HepG2 (cell line): ENCODE data around the gene CD86. TPM values are rescaled to one million over a fixed set of nuclear protein-coding genes. Genes with fewer than 3 reads are reported as not detected.

Source experiments
- ATAC-seq: fragments of 200-7000 bp; cut with Tn5 transposase; 3 replicates; pipeline ENCODE4 v1.9.1; 2020; ENCODE audit warnings: mild to moderate bottlenecking, moderate library complexity
- BruUV-seq: library from RNA; stranded (reverse); fragments of 400-500 nt; replicated peaks from 2 replicates; lab custom pipeline; 2021; lab: Mats Ljungman, UMichigan
- CTCF ChIA-PET: fragments of 300-600 bp; formaldehyde crosslinking; extraction: SDS; loops from one replicate; lab custom pipeline; 2021; ENCODE audit warnings: low total read pairs, inconsistent platforms, low intra/inter-chr PET ratio; lab: Yijun Ruan, JAX
- POLR2A ChIA-PET: fragments of 350-600 bp; sonication (Branson Sonifier 250); formaldehyde crosslinking; loops from one replicate; lab custom pipeline; 2020; ENCODE audit warnings: antibody characterized with exemption, inconsistent platforms; lab: Yijun Ruan, JAX
- DNase-seq: peaks from one replicate; pipeline ENCODE4 v3.0.0-alpha.2; 2015; ENCODE audit warnings: low spot score
- FAIRE-seq: peaks from 3 replicates; lab custom pipeline; 2011; peaks lifted over from hg19 to GRCh38; lab: Jason Lieb, UNC
- H2AFZ ChIP-seq: one replicate; pipeline ENCODE4 v1.6.1; 2011; ENCODE audit warnings: low read length, inconsistent platforms
- H3K27ac ChIP-seq: fragments of 300-600 bp; 3 replicates; pipeline ENCODE4 v1.8.0; 2011; ENCODE audit warnings: mixed run types, mild to moderate bottlenecking, mixed read lengths, low read length, inconsistent platforms; ENCODE audit not compliant: insufficient read depth; ENCODE audit errors: extremely low read length
- H3K27me3 ChIP-seq, 2 experiments: fragments of 200-600 bp in 1 of 2; 2 replicates in 1 of 2; 3 replicates in 1 of 2; pipeline versions ENCODE4 v1.6.0 to v1.8.0; 2011; ENCODE audit warnings: low read length in 2 of 2, mild to moderate bottlenecking in 2 of 2, moderate library complexity in 2 of 2, inconsistent platforms in 1 of 2; ENCODE audit not compliant: insufficient read depth in 2 of 2, control insufficient read depth in 1 of 2
- H3K36me3 ChIP-seq, 2 experiments: fragments of 200-600 bp in 1 of 2; replicated peaks in 1 of 2; 2 replicates in 1 of 2; 3 replicates in 1 of 2; pipeline versions ENCODE4 v1.5.1 to v1.8.0; 2011; ENCODE audit warnings: low read length in 2 of 2, inconsistent platforms in 1 of 2; ENCODE audit not compliant: insufficient read depth in 2 of 2, control insufficient read depth in 1 of 2
- H3K4me1 ChIP-seq: 2 replicates; pipeline ENCODE4 v1.5.1; 2012; ENCODE audit warnings: low read length, inconsistent platforms; ENCODE audit not compliant: insufficient read depth
- H3K4me2 ChIP-seq: 2 replicates; pipeline ENCODE4 v1.6.0; 2011; ENCODE audit warnings: low read depth, low read length, inconsistent platforms
- H3K4me3 ChIP-seq, 3 experiments: fragments of 200-600 bp in 1 of 3; sonication (generic), shearing (Covaris generic) in 1 of 3; replicated peaks in 1 of 3; 2 replicates each; pipeline ENCODE4 v1.5.1; 2011 to 2016; ENCODE audit warnings: low read length in 3 of 3, inconsistent platforms in 2 of 3, low read depth in 2 of 3, mild to moderate bottlenecking in 2 of 3, control low read depth in 1 of 3, mixed read lengths in 1 of 3; ENCODE audit not compliant: insufficient read depth in 1 of 3
- H3K79me2 ChIP-seq: one replicate; pipeline ENCODE4 v1.6.1; 2011; ENCODE audit warnings: low read length, inconsistent platforms; ENCODE audit not compliant: insufficient read depth
- H3K9ac ChIP-seq: 2 replicates; pipeline ENCODE4 v1.6.0; 2011; ENCODE audit warnings: mild to moderate bottlenecking, low read depth, low read length, inconsistent platforms; ENCODE audit not compliant: insufficient read depth
- H3K9me3 ChIP-seq: 2 replicates; pipeline ENCODE4 v1.5.1; 2012; ENCODE audit warnings: mild to moderate bottlenecking, low read length
- H4K20me1 ChIP-seq: 2 replicates; pipeline ENCODE4 v1.6.0; 2011; ENCODE audit warnings: inconsistent platforms, mild to moderate bottlenecking, low read length, moderate library complexity; ENCODE audit not compliant: insufficient read depth
- SOX5 ChIP-seq: IDR thresholded peaks from 2 replicates; pipeline ENCODE4 v1.6.1; 2016; ENCODE audit warnings: borderline replicate concordance
- STAT6 ChIP-seq: sonication (generic); formaldehyde crosslinking; IDR thresholded peaks from 2 replicates; pipeline ENCODE4 v1.4.0; 2020; ENCODE audit warnings: missing genetic modification reagents, mild to moderate bottlenecking, borderline replicate concordance
- ZBTB7B ChIP-seq: sonication (generic); formaldehyde crosslinking; IDR thresholded peaks from 2 replicates; pipeline ENCODE4 v1.4.0; 2020; ENCODE audit warnings: missing genetic modification reagents
- ZNF556 ChIP-seq: sonication (generic); formaldehyde crosslinking; IDR thresholded peaks from 2 replicates; pipeline ENCODE4 v1.4.0; 2020; ENCODE audit warnings: mild to moderate bottlenecking, missing genetic modification reagents, borderline replicate concordance
- WGBS: methylation state at CpG from one replicate; pipeline ENCODE4 v1.1.6; 2017; ENCODE audit warnings: low lambda C conversion rate; 5-methylcytosine and 5-hydroxymethylcytosine counted together
- in situ Hi-C: cut with HindIII; loops from 2 replicates; pipeline ENCODE4 v1.10.0; 2017; ENCODE audit warnings: low pct_unique_long_range_greater_than_20kb; ENCODE audit not compliant: extremely low pct_ligation_motif_present
- intact Hi-C: fragments of 100-400 bp; cut with micrococcal nuclease; formaldehyde crosslinking; loops from one replicate; pipeline ENCODE4 v1.10.0; 2022; ENCODE audit not compliant: unreplicated experiment
- polyA plus RNA-seq, 8 experiments: library from polyadenylated mRNA; depleted of rRNA in 3 of 8; stranded (reverse) in 7 of 8; unstranded in 1 of 8; fragments of >200 nt; fragmentation: Illumina TruSeq in 4 of 8; extraction: Trizol in 4 of 8; gene quantifications; 2 replicates each; pipeline versions ENCODE4 v1.2.1 to v1.2.3, GENCODE V29; 2011 to 2016; ENCODE audit warnings: low read depth in 4 of 8, missing spikeins in 1 of 8, mixed read lengths in 1 of 8; ENCODE audit not compliant: insufficient read depth in 1 of 8
- total RNA-seq, 5 experiments: library from RNA; depleted of rRNA; stranded (reverse); fragments of >200 nt; fragmentation: Illumina TruSeq; extraction: Trizol; gene quantifications; 2 replicates each; pipeline ENCODE4 v1.2.3, GENCODE V29; 2016; ENCODE audit warnings: low read depth in 1 of 5

The CD86 gene
- total and polyA plus RNA-seq, 2 of the 13 experiments (the other 11 are each of a cell fraction or from before 2014, with no cell fraction given) = not detected

DNA sequence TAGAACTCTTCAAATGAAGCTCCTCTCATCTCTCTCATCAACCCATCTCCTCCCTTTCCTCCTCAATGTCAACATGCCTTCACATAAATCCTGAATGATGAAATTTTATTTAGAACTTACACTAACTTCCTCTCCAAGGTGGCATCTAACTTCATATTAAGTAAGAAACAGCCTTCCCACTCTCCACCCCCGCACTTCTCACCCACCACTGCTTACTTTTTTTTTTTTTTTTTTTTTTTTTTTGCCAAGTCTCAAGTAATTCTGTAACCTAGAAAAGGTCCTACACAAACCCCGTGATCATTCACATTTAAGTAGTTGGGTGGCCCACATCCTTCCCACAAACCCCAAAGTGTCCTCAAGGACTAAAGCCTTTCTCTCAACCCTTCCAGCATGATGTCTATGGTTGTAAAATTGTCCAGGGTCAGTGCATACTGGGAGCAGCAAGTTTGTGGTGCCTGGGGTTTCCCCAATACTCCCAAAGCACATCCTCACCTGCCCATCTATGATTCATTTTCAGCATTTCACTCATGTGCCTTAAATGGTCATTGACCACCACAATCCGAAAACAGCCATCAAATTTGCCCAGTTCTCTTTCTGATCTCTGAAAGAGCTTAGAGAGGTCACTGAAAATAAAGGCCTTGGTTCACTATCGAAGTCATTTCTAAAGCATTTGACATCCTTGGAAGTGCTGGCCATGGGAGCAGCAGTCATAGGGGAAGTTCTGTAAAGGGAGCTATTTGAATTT is 47.2 kb downstream of the CD86 start:
- ChIA-PET CTCF (no interaction called here), POLR2A (no interaction called here)
- intact Hi-C loops = no loop called here

More for the DNA sequence above, 47.2 kb downstream of the CD86 start:
- no peak overlapping the region for H3K9ac ChIP-seq
- no peak for FAIRE-seq
- H3K79me2 ChIP-seq = no peaks in the 10 kb centered on the region
- BruUV-seq = no TSS peak
- WGBS = under 1% methylated on average over 4 of the region's 4 CpGs
- H4K20me1 ChIP-seq = no peaks in the 10 kb centered on the region
- no peaks in the 10 kb centered on the region for H3K27me3 ChIP-seq
- in situ Hi-C loops = loop anchor here (10.0 kb wide), 2 partner anchors 152 to 252 kb away; no protein-coding TSS in a partner anchor
- no peak overlapping the region for H3K4me3 ChIP-seq
- no peaks in the 10 kb centered on the region for H3K4me1 ChIP-seq
- H3K36me3 ChIP-seq = no peaks in the 10 kb centered on the region
- ATAC-seq = no peak
- no peak overlapping the region for H3K4me2 ChIP-seq
- H2AFZ ChIP-seq = no peak overlapping the region
- TF ChIP-seq ZNF556 (CRISPR knock-in tag) (no peak), STAT6 (no peak), ZBTB7B (CRISPR knock-in tag) (no peak), SOX5 (CRISPR knock-in tag) (no peak)
- DNase-seq = no peak
- H3K27ac ChIP-seq = no peak overlapping the region
- no peaks in the 10 kb centered on the region for H3K9me3 ChIP-seq
